Measurements from ENCODE around the gene CDK16.

Gene CDK16

DNA sequence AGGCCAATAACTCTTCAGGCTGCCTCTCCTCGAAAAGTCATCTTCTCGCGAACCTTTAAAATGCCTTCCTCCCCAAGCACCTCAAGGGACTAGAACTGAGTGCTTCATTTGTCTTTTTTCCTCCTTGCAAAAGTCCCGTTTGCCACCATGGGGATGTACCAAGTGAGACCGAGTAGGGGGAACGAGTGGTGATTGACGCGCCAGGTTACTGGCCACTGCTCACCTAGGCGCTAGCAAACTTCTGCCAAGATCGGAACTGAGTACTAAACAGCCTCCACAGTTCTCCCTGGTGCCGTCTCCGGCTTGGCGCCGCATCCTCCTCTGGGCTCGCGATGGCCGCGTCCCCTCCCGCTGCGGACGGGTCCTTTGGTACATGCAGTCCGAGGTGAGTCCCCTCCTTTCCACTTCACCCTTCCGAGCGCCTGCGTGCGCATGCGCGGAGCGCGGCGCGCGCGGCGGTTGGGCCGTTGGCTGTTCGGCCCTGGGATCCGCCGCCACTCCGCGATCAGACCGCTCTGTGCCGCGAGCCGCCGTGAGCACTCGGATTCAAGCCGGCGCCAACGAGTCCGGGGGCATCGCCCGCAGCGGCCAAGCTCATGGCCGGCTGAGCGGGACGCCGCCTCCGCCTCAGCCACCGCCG lies at the start of gene CDK16:
CDK16 (plus strand) TSS at position 402 of the 640 bp plus-strand sequence. CDS start 4,877 bp downstream, outside the sequence.
- peak; percentile 85 to 89 for DNase-seq

DNA sequence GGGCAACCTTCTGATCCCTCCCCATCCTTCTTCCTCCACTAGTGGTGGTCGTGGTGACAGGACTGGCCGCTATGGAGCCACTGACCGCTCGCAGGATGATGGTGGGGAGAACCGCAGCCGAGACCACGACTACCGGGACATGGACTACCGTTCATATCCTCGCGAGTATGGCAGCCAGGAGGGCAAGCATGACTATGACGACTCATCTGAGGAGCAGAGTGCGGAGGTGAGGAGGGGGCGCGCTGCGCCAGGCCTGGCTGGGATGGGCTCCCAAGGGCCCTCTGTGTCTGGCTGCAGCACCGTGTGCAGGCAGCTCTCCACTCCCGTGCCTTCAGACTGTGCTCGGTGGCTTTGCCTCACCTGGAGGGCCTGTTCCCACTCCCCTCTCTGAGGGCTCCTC lies 49.2 kb upstream of the CDK16 start:
- DNase-seq = no peak

DNA sequence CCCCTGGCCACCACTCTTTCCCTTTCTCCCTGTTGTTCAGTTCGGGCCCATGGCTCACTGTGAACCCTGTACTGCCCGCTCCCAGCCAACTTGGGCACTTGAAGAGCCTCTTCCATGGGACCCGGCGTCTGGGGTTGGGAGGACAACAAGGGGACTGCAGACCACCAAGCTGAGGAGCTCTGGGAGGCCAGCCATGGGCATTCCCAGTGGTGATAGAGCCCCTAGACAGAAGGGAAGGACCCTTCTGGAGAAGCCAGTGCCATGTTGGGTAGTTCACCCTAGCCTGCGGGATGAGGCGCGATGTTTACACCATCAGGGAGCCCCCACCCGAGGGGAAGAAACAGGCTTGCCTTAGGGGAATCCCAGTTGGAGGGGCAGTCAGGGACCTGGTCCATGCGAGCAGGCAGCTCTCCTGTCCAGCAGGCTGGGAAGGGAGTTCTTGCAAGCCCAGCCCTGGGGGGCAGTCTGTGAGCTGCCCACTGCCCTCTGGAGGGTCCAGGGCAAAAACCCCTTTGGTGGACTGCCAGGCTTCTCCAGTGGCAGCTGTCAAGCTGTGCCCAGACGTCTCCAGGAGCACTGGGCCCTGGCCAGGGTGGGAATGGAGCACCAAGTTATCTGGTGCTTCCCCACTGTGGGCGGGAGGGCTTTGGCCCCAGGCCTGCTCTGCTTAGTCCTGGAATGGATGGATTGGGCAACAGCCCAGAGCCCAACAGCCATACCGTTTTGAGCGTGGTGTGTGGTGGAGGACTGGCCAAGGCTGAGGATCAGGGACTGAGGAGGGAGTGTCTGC lies 48.6 kb upstream of the CDK16 start:
- DNase-seq = no peak

DNA sequence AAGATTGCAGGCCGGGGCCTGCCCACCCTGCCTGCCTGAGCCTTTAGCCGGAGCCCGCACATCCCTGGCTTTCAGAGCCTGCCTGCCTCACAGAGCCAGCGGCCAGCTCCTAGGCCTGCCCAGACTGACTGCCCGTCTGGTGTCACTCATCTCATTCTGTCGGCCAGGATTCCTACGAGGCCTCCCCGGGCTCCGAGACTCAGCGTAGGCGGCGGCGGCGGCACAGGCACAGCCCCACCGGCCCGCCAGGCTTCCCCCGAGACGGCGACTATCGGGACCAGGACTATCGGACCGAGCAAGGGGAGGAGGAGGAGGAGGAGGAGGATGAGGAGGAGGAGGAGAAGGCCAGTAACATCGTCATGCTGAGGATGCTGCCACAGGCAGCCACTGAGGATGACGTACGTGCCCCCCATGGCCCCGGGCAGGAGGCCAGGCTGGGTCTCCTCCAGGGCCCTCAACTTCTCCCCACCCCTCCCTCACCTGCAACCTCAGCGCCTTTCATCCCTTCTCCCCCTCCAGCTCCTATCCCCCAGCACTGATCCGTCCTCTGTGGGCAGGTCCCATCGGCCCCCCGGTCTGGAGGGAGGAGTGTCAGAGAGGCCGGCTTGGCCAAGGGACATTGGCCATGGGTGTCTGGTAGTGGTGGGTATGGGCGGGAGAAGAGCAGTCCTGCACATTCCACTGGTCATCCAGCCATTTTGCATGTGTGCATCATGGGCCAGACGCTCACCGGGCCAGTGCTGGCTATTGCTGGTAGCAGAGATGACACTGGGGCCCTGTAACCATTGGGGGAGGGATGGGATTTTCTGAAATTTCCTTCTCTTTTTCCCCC lies 47.4 kb upstream of the CDK16 start:
- no peak for DNase-seq

DNA sequence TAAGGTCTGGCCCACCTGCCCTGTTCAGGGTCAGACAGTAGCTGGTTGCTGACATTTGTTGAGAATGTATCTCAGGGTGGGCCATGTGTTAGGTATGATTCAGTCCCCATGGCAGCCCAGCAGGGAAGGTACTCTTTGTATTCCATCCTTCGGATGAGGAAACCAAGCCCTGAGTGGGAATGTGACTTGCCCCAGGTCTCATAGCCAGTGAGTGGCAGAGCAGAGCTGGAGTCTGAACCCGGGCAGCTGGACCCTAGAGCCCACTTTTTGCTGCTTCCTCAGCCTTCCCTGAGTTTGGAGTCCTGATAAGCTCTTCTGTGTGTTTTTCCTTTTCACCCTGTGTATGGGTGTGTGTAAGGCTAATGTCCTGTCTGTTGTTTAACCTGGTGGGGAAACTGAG lies 46.5 kb upstream of the CDK16 start:
- no peak for DNase-seq

DNA sequence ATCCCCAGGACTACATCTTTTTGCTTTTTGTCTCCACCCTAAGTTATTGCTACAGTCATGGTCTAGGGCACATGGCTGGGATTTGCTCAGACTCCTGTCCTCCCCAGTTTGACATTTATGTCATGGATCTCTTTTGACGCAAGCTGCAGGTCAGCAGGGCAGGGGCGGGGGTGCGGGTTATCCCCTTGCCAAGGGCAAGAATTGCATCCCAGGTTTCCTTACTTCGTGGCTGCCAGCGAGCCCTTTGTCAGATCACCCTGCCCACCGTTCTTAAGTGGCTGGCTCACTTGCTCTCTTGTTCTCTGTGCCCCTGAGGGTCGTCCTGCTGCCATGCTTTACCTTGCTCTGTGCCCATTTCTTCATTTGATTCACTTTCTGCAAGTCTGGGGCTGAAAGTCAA lies 45.9 kb upstream of the CDK16 start:
- no peak for DNase-seq

DNA sequence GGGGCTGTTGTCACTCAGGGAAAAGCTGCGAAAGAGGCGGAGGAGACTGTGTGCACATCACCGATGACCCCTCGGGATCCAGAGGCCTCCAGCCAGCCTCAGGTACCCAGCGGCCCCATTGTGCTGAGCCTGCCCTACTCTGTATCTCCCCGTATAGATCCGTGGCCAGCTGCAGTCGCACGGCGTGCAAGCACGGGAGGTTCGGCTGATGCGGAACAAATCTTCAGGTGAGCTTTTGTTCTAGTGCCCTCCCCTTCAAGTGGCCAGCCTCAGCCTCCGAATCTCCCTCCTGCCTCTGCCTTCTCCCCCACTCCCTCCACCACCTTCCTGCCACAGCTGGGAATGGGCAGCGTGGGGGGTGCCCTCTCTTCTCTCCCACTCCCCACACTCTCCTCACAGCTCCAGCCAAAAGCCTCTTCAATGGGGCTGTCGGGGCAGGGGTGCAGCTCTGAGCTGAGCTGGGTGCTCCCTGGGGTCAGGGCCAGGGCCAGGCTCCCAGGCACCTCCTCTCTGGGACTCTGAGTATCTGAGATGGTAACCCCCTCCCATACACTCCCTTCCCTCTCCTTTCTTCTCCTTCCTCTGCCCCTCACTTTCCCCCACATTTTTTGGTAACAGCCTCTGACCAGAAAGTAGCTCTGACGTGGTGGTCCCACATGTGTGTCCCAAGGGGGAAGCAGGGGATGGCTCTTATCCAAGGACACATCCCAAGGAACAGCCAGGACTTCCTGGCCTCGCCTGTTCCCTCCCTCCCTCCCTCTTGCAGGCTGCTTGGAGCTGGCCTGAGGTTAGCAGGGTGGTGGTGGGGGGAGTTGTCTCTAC lies 45.3 kb upstream of the CDK16 start:
- DNase-seq = no peak

DNA sequence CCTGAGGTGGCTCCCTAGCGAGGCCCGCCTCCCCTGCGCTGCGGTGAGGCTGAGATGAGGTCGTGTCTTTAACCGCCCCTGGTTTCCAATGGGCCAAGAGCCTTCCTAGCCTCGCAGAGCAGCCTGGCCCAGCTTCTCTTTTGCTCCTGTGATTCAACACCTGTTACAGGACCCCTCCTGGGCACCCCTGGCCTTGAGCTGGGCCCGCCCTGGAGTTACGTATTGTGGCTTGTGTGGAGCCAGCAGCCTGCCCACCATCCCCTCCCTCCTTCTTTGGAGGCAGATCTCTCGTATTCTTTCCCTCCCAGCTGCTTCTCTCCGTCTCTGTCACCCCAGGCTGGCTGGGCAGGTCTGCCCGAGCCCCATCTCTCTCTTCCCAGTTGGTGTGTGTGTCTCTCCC lies 44.1 kb upstream of the CDK16 start:
- no peak for DNase-seq

DNA sequence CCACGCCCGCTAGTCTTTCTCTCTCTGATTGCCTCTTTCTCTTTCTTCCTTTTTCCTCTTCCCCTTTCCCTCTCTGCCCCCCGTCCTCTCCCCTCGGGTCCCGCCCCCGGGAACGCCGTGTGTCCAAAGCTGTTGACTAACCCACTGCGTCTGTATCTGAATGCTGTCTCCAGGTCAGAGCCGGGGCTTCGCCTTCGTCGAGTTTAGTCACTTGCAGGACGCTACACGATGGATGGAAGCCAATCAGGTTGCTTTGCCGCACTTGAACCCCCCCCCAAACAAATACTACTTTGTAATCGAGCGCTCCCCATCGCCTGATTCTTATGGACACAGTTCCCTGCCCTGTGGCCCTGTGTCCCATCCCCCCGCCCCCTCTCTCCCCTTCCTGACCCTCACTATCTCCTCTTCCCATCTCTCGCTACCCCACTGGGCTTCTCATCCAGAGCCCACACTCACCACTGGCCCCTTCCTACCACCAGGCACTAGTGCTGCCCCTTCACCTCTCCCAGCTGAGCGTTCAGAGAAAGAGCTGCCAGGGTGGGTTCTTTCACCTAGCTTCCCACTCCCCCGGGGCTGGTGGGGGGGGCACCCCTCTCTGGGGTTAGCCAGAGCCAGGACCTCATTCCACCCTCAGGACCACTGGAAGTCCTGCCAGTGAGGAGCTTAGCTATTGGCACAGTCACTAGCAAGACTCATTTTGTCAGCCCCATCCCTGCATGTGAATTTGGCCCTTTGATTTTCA lies 43.5 kb upstream of the CDK16 start:
- DNase-seq = no peak

DNA sequence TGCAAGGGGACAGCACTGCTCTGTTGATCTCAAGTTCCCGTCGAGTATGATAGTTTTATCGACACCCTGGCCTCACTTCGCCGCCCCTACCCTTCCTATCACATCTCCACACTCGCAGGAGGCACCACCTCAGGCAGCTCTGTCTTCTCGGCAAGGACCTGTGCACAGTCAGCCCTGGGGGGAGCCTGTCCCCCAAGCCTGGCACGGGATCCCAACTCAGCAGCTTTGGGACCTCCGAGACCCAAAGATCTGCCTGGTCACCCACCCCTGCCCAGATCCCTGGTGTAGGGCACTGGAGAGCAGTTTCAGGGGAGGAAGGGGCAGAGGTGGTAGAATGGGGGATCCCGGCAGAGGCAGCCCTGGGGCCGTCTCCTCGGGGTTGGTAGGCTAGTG lies 42.9 kb upstream of the CDK16 start:
- DNase-seq = no peak

DNA sequence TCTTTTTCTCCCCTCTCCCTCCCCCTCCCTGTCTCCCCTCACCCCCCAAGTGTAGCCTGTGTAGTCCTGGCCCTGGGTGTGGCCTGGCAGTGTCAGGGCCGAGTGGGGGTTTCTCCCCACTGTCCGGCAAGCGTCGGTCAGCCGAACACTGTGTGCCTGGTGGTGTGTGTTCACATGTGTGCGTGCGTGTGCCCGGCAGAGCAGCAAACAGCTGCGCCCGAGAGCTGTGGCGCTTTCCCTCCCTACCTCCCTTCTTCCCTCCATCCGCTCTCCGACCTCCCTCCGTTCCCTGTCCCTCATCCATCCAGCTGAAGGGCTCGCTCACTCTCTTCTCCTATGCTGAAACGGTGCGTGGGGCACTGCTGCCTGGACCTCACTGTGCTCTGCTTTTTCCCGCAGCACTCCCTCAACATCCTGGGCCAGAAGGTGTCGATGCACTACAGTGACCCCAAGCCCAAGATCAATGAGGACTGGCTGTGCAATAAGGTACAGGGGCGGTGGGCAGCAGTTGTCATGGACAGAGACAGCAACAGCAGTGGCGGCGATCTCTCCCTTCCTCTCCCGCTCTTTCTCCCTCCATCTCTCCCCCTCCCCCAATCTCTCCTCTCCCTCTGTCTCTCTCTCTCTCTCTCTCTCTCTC lies 42.3 kb upstream of the CDK16 start:
- no peak for DNase-seq

DNA sequence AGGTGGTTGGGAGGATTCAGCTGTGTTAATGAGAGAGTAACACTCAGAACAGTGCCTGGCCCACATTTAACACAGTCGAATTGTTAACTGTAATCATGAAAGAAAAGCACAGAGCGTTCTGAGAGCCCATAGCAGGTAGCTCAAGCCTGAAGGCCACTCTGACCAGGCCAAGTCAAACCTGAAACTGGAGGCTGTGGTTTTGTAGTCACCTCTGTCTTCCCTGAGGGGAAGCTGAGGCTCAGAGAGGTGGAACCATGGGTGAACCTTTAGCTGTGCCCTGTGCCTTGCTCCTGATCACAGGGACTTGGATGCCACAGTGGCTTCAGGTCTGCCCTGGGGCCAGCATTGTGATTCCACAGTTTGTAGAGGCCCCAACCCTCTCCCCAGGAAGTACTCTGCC lies 41.4 kb upstream of the CDK16 start:
- DNase-seq = no peak

DNA sequence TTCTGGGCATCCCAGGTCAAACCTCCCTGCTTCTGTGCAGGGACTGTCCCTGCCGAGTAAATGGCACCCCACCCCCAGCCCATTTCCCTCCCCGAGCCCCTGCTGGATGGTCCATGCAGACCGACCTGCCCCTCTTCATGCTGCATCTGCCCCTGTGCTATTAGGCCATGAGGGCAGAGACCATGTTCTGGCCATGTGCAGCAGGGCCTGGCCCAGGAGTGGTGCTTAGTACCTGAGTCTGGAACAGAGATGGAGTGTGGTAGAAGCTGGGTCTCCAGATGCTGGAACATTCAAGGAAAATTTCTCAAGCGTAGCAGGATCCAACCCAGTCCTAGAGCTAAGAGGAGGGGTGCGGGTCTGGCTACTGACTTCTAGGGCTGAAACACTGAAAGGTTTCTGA lies 40.1 kb upstream of the CDK16 start:
- DNase-seq = no peak

DNA sequence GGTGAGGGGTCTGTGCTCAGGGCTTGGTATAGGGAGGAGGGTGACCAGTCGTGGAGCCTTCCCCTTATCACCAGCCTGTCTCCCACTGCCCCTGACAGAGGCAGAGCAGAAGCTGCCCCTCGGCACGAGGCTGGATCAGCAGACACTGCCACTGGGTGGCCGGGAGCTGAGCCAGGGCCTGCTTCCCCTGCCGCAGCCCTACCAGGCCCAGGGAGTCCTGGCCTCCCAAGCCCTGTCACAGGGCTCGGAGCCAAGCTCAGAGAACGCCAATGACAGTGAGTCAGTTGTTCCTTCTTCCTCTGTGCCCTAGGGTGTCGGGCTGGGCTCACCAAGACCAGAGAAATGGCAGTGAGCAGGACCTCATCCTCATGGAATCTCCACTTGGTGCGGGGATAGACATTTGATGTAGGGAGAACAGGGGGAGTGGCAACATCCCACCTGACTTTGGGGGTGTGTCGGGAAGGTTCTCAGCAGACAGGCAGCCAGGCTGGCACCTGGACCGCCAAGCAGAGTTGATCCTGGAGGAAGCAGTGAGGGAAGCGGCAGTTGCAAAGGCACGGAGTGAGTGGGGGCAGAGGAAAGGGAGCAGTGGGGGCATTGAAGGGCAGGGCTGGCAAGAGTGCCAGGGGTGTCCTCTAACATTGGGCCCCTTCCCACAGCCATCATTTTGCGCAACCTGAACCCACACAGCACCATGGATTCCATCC lies 39.1 kb upstream of the CDK16 start:
- no peak for DNase-seq

DNA sequence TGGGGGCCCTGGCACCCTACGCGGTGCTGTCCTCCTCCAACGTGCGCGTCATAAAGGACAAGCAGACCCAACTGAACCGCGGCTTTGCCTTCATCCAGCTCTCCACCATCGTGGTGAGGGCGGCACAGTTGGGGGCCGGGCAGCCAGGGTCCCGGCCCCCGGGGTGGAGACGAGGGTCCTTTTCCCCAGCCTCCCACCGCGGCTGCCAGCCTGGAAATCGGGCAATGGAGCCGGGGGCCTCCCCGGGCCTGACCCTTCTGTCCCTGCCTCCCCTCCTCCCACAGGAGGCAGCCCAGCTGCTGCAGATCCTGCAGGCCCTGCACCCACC lies 38.6 kb upstream of the CDK16 start:
- no peak for DNase-seq

DNA sequence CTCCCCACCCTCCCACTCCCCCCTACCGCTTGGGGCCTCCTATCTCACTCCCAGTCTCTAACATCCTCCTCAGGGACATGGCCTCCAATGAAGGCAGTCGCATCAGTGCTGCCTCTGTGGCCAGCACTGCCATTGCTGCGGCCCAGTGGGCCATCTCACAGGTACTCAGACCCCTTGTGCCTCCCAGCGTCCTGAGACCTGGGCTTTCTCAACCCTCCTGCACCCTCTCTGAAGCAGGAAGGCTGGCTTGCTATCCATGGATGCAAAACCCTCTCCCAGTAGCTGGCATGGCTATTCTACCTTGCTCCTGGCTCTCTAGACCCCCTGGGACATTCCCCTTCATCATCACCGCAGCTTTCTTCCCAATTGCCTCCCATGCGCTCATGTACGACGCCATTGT lies 38.1 kb upstream of the CDK16 start:
- no peak for DNase-seq

DNA sequence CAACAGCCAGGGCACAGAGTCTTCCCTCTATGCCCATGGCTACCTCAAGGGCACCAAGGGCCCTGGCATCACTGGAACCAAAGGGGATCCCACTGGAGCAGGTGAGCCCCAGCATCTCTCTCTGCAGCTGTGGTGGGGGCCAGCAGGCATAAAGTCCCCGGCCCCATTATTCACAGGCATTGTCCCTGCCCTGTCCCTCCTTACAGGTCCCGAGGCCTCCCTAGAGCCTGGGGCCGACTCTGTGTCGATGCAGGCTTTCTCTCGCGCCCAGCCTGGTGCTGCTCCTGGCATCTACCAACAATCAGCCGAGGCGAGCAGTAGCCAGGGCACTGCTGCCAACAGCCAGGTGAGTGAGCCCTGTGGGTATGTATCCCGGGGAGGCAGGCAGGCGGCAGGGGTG lies 37.2 kb upstream of the CDK16 start:
- DNase-seq = no peak

DNA sequence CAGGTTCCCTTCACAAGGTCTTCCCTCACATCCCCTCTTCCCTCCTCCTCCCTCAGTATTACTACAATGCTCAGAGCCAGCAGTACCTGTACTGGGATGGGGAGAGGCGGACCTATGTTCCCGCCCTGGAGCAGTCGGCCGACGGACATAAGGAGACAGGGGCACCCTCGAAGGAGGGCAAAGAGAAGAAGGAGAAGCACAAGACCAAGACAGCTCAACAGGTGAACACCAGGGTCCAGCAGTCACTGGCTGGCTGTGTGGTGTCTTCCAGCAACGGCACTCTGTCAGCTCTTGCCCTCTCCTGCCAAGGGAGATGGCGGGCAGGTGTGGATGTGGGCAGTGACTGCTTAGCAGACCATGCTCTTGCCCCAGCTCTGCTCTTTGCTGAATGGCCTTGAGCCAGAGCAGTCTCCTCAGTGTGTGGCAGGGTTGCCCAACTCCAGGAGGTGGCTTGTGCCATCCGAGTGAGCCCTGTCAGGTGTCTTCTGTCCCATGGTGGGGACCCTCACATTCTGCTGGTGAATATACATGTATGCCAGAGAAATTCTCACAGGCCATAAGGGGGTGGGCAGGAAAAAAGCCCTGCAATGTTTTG lies 36.3 kb upstream of the CDK16 start:
- no peak for DNase-seq

DNA sequence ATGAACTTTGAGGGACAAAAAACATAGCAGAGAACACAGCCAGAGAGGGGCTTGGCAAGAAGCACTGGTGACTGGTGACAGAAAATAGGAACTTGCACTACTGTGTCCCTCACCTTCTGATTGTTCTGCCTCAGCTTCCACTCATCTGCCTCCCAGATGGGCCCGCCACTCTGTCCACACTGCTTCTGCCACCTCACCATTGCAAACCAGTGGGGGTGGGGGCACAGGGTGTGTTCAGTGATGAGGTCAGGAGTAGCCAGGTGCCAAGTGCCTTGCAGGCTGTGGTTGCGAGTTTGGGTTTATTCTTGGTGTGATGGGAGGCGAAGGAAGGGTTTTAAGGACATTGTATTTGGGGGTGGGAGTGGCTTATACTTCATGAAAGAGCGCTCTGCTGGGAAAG lies 34.0 kb upstream of the CDK16 start:
- DNase-seq = no peak

DNA sequence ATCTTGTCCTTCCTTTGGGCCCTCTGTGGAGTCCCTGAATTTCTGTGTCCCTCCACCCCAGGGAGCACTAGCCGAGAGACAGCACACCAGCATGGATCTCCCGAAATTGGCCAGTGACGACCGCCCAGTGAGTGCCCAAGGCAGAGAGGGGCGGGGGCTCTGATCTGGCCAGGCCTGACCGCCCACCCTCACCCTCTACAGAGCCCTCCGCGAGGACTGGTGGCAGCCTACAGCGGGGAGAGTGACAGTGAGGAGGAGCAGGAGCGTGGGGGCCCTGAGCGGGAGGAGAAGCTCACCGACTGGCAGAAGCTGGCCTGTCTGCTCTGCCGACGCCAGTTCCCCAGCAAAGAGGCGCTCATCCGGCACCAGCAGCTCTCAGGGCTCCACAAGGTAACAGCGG lies 33.2 kb upstream of the CDK16 start:
- DNase-seq = no peak

All from CD4-positive, alpha-beta T cell treated with Interferon alpha-2 for 1 hour (primary cell).